Stimulated activated CD8-positive, alpha-beta memory T cell treated with anti-CD3 and anti-CD28 coated beads, Interleukin-12 subunit alpha, Interleukin-12 subunit beta, amount 100 ng/mL, for 24 hours (primary cell): ENCODE measurements around the gene EIF4E1B.

Experiments used
- DNase-seq: peaks from one replicate; pipeline ENCODE4 v3.0.0-alpha.2; 2020; ENCODE audit errors: extremely low read depth

Gene EIF4E1B

GRCh38 chr5:176606032-176606431 lies 24.4 kb upstream of the EIF4E1B start:
- DNase-seq = no peak

GRCh38 chr5:176606875-176607274 lies 23.6 kb upstream of the EIF4E1B start:
- no peak for DNase-seq

- no peak for DNase-seq
These were observed 22.3 kb upstream of the EIF4E1B start for GRCh38 chr5:176608142-176608705.

GRCh38 chr5:176608937-176609723 lies 21.3 kb upstream of the EIF4E1B start:
- no peak for DNase-seq

- no peak for DNase-seq
These were observed 20.6 kb upstream of the EIF4E1B start, which contains the start of gene GPRIN1 for GRCh38 chr5:176609724-176610434. Gene GPRIN1 (minus strand): TSS chr5:176610156. CDS start chr5:176599834, 10,322 bp downstream.

GRCh38 chr5:176610435-176610773 lies 20.1 kb upstream of the EIF4E1B start:
- no peak for DNase-seq

- no peak for DNase-seq
These were observed 19.0 kb upstream of the EIF4E1B start for GRCh38 chr5:176611435-176611834.

GRCh38 chr5:176612008-176612407 lies 18.5 kb upstream of the EIF4E1B start:
- no peak for DNase-seq

GRCh38 chr5:176612855-176613254 lies 17.6 kb upstream of the EIF4E1B start:
- DNase-seq = no peak

GRCh38 chr5:176614805-176615478 lies 15.5 kb upstream of the EIF4E1B start:
- DNase-seq = no peak

GRCh38 chr5:176616511-176616910 lies 14.0 kb upstream of the EIF4E1B start:
- no peak for DNase-seq

- no peak for DNase-seq
These were observed 11.7 kb upstream of the EIF4E1B start for GRCh38 chr5:176618783-176619182.

- DNase-seq = peak; percentile 64
These were observed 11.3 kb upstream of the EIF4E1B start for GRCh38 chr5:176619203-176619568.

- DNase-seq = no peak
These were observed 10.7 kb upstream of the EIF4E1B start for GRCh38 chr5:176619569-176620332.

- no peak for DNase-seq
These were observed 10.0 kb upstream of the EIF4E1B start for GRCh38 chr5:176620333-176620981.

GRCh38 chr5:176621661-176622079 lies 8.8 kb upstream of the EIF4E1B start:
- DNase-seq = no peak

- DNase-seq = no peak
These were observed 6.3 kb upstream of the EIF4E1B start for GRCh38 chr5:176624142-176624541.

- DNase-seq = no peak
These were observed 5.5 kb upstream of the EIF4E1B start for GRCh38 chr5:176624938-176625337.

- DNase-seq = no peak
These were observed 5.0 kb upstream of the EIF4E1B start for GRCh38 chr5:176625512-176625911.

GRCh38 chr5:176625966-176626875 lies 4.3 kb upstream of the EIF4E1B start:
- DNase-seq = no peak
